NB4 (cell line): ENCODE measurements around the gene MRGPRG.

Experiments used
- CTCF ChIP-seq: IDR thresholded peaks from one replicate; pipeline ENCODE4 v1.5.1; 2012; ENCODE audit warnings: low read depth, low read length
- MYC ChIP-seq: IDR thresholded peaks from 2 replicates; pipeline ENCODE4 v1.6.1; 2011; ENCODE audit warnings: low read depth, low read length
- POLR2A ChIP-seq: IDR thresholded peaks from 2 replicates; pipeline ENCODE4 v1.6.1; 2011; ENCODE audit warnings: mild to moderate bottlenecking; ENCODE audit not compliant: insufficient read length; ENCODE audit errors: extremely low read depth

GRCh38 chr11:3205261-3206155 lies 13.1 kb downstream of the MRGPRG start:
- TF ChIP-seq CTCF, result no peak
- no peak for TF ChIP-seq MYC
- no peak for TF ChIP-seq POLR2A
